H1 (cell line): ENCODE measurements around the gene OR10P1. TPM values are rescaled to one million over a fixed set of nuclear protein-coding genes. Genes with fewer than 3 reads are reported as not detected.

Experiments used
- CTCF ChIA-PET: fragments of 300-600 bp; sonication (Branson Sonifier 250); formaldehyde crosslinking; loops from one replicate; lab custom pipeline; 2021; ENCODE audit not compliant: partially characterized antibody; lab: Charles Lee
- POLR2A ChIA-PET: fragments of 300-600 bp; sonication (Branson Sonifier 250); formaldehyde crosslinking; loops from one replicate; lab custom pipeline; 2021; ENCODE audit warnings: inconsistent platforms; ENCODE audit not compliant: partially characterized antibody; lab: Charles Lee
- DNase-seq, 2 experiments: peaks; one replicate each; pipeline versions ENCODE4 v3.0.0 to v3.0.0-alpha.2; 2010 to 2022; ENCODE audit warnings: low spot score in 2 of 2, low read depth in 1 of 2, mixed read lengths in 1 of 2
- FAIRE-seq: peaks from 2 replicates; lab custom pipeline; 2011; peaks lifted over from hg19 to GRCh38; lab: Jason Lieb, UNC
- H2AFZ ChIP-seq: 2 replicates; pipeline ENCODE4 v1.8.1; 2012; ENCODE audit warnings: low read length, inconsistent platforms
- H2AK5ac ChIP-seq: 2 replicates; pipeline ENCODE4 v1.6.1; 2013; ENCODE audit warnings: low read depth, low read length
- H2BK120ac ChIP-seq: replicated peaks from 2 replicates; pipeline ENCODE3; 2013; ENCODE audit warnings: low read depth, low read length, inconsistent platforms
- H2BK12ac ChIP-seq: 2 replicates; pipeline ENCODE4 v1.6.1; 2013; ENCODE audit warnings: low read depth, low read length
- H2BK15ac ChIP-seq: 2 replicates; pipeline ENCODE4 v1.6.1; 2013; ENCODE audit warnings: low read length
- H2BK20ac ChIP-seq: 2 replicates; pipeline ENCODE4 v1.6.1; 2013; ENCODE audit warnings: low read length
- H2BK5ac ChIP-seq: 2 replicates; pipeline ENCODE4 v1.6.1; 2013; ENCODE audit warnings: low read depth, low read length
- H3K14ac ChIP-seq: 2 replicates; pipeline ENCODE4 v1.6.1; 2013; ENCODE audit warnings: inconsistent platforms; ENCODE audit not compliant: insufficient read length
- H3K18ac ChIP-seq: 2 replicates; pipeline ENCODE4 v1.6.1; 2013; ENCODE audit warnings: low read length; ENCODE audit errors: extremely low read depth
- H3K23ac ChIP-seq: 2 replicates; pipeline ENCODE4 v1.6.1; 2013; ENCODE audit warnings: inconsistent platforms; ENCODE audit not compliant: insufficient read length
- H3K23me2 ChIP-seq: 2 replicates; pipeline ENCODE4 v1.6.1; 2013; ENCODE audit warnings: low read depth, low read length
- H3K27ac ChIP-seq: 2 replicates; pipeline ENCODE4 v1.6.1; 2011; ENCODE audit warnings: low read depth, low read length, inconsistent platforms
- H3K27me3 ChIP-seq, 4 experiments: replicated peaks in 1 of 4; 1 replicate in 1 of 4; 2 replicates in 3 of 4; pipeline versions ENCODE4 v1.6.1 to v1.8.1; 2011 to 2013; ENCODE audit warnings: low read length in 3 of 4, mild to moderate bottlenecking in 3 of 4, inconsistent platforms in 2 of 4, mixed read lengths in 2 of 4, moderate library complexity in 1 of 4; ENCODE audit not compliant: control insufficient read depth in 3 of 4, insufficient read depth in 3 of 4; ENCODE audit errors: extremely low read depth in 1 of 4
- H3K36me3 ChIP-seq, 4 experiments: 2 replicates each; pipeline versions ENCODE4 v1.6.1 to v1.8.1; 2011 to 2013; ENCODE audit warnings: mild to moderate bottlenecking in 4 of 4, low read length in 3 of 4, moderate library complexity in 2 of 4, control low read depth in 1 of 4, inconsistent platforms in 1 of 4; ENCODE audit not compliant: insufficient read depth in 4 of 4, control insufficient read depth in 2 of 4
- H3K4ac ChIP-seq: replicated peaks from 2 replicates; pipeline ENCODE3; 2013; ENCODE audit warnings: low read length, low read depth, mixed read lengths, inconsistent platforms; ENCODE audit not compliant: insufficient read length
- H3K4me1 ChIP-seq, 4 experiments: replicated peaks in 1 of 4; 1 replicate in 1 of 4; 2 replicates in 3 of 4; pipeline versions ENCODE4 v1.6.1 to v1.8.1; 2011 to 2013; ENCODE audit warnings: low read length in 3 of 4, inconsistent platforms in 2 of 4, mixed read lengths in 1 of 4; ENCODE audit not compliant: insufficient read depth in 4 of 4, control insufficient read depth in 3 of 4
- H3K4me2 ChIP-seq, 2 experiments: 2 replicates each; pipeline versions ENCODE4 v1.6.1 to v1.8.1; 2011 to 2013; ENCODE audit warnings: low read depth in 2 of 2, low read length in 2 of 2, control low read depth in 1 of 2, inconsistent platforms in 1 of 2, mild to moderate bottlenecking in 1 of 2; ENCODE audit not compliant: insufficient read depth in 1 of 2
- H3K4me3 ChIP-seq, 4 experiments: fragments of 200-600, 300-600 bp in 1 of 4; sonication (generic), shearing (Covaris generic), sonication (Bioruptor Twin) in 1 of 4; 2 replicates each; pipeline versions ENCODE4 v1.5.1 to v1.8.1; 2011 to 2016; ENCODE audit warnings: low read length in 4 of 4, low read depth in 3 of 4, control low read depth in 2 of 4, inconsistent platforms in 2 of 4, mild to moderate bottlenecking in 2 of 4, mixed read lengths in 1 of 4, moderate library complexity in 1 of 4; ENCODE audit not compliant: insufficient read depth in 2 of 4; ENCODE audit errors: extremely low read depth in 1 of 4
- H3K56ac ChIP-seq: replicated peaks from 2 replicates; pipeline ENCODE3; 2013; ENCODE audit warnings: low read depth, mild to moderate bottlenecking, mixed read lengths, low read length, inconsistent platforms; ENCODE audit not compliant: insufficient read length
- H3K79me1 ChIP-seq: 2 replicates; pipeline ENCODE4 v1.6.1; 2013; ENCODE audit warnings: low read depth, low read length, control low read depth
- H3K79me2 ChIP-seq, 2 experiments: 2 replicates each; pipeline versions ENCODE4 v1.6.1 to v1.8.1; 2012 to 2013; ENCODE audit warnings: low read length in 2 of 2, mild to moderate bottlenecking in 2 of 2, inconsistent platforms in 1 of 2; ENCODE audit not compliant: insufficient read depth in 2 of 2, control insufficient read depth in 1 of 2
- H3K9ac ChIP-seq, 4 experiments: replicated peaks in 1 of 4; 1 replicate in 1 of 4; 2 replicates in 3 of 4; pipeline versions ENCODE4 v1.6.1 to v1.8.1; 2011 to 2013; ENCODE audit warnings: low read depth in 3 of 4, low read length in 3 of 4, control low read depth in 2 of 4, mild to moderate bottlenecking in 2 of 4, moderate library complexity in 2 of 4, inconsistent platforms in 1 of 4; ENCODE audit errors: extremely low read depth in 1 of 4
- H3K9me3 ChIP-seq, 2 experiments: 2 replicates each; pipeline versions ENCODE4 v1.6.1 to v1.8.1; 2012 to 2013; ENCODE audit warnings: mild to moderate bottlenecking in 2 of 2, moderate library complexity in 2 of 2, control low read depth in 1 of 2, inconsistent platforms in 1 of 2, low read depth in 1 of 2, low read length in 1 of 2, mixed read lengths in 1 of 2; ENCODE audit not compliant: insufficient read depth in 2 of 2
- H4K20me1 ChIP-seq, 2 experiments: replicated peaks in 1 of 2; 2 replicates each; pipeline versions ENCODE3 to v1.8.1; 2011 to 2013; ENCODE audit warnings: inconsistent platforms in 2 of 2, low read length in 2 of 2, mild to moderate bottlenecking in 1 of 2; ENCODE audit not compliant: insufficient read depth in 2 of 2, control insufficient read depth in 1 of 2
- H4K5ac ChIP-seq: 2 replicates; pipeline ENCODE4 v1.6.1; 2013; ENCODE audit warnings: low read length, low read depth, mixed read lengths, inconsistent platforms; ENCODE audit not compliant: insufficient read length
- H4K8ac ChIP-seq: 2 replicates; pipeline ENCODE4 v1.8.0; 2013; ENCODE audit warnings: mild to moderate bottlenecking, moderate library complexity, low read length, inconsistent platforms; ENCODE audit not compliant: insufficient read depth; ENCODE audit errors: extremely low read depth
- H4K91ac ChIP-seq: replicated peaks from 2 replicates; pipeline ENCODE3; 2013; ENCODE audit warnings: low read length, mixed read lengths, inconsistent platforms; ENCODE audit not compliant: insufficient read length
- RXRA ChIP-seq: IDR thresholded peaks from 2 replicates; pipeline ENCODE4 v1.6.1; 2011; ENCODE audit warnings: low read depth, mild to moderate bottlenecking, low read length, moderate library complexity; ENCODE audit not compliant: insufficient read depth
- SIN3A ChIP-seq, 2 experiments: IDR thresholded peaks in 1 of 2; conservative IDR thresholded peaks in 1 of 2; 2 replicates each; pipeline ENCODE4 v1.6.1; 2011 to 2012; ENCODE audit warnings: low read length in 2 of 2, improper control_type of control experiment in 1 of 2, low read depth in 1 of 2, mild to moderate bottlenecking in 1 of 2
- WGBS, 2 experiments: shearing (Covaris generic) in 1 of 2; methylation state at CpG; one replicate each; pipeline versions ENCODE4 v1.1.6 to v1.1.7; 2013 to 2015; ENCODE audit warnings: low lambda C conversion rate in 2 of 2, mixed read lengths in 2 of 2, inconsistent platforms in 1 of 2, low coverage in 1 of 2, missing lambda C conversion rate in 1 of 2; ENCODE audit not compliant: insufficient replicate concordance in 2 of 2, insufficient coverage in 1 of 2, insufficient read length in 1 of 2; ENCODE audit errors: extremely low coverage in 1 of 2, missing lambda C conversion rate in 1 of 2; 5-methylcytosine and 5-hydroxymethylcytosine counted together
- polyA plus RNA-seq, 7 experiments: library from polyadenylated mRNA; depleted of rRNA in 3 of 7; stranded (reverse) in 5 of 7; unstranded in 2 of 7; fragments of >200 nt in 5 of 7; fragments of 200-250 nt in 2 of 7; gene quantifications; 1 replicate in 5 of 7; 2 replicates in 1 of 7; 4 replicates in 1 of 7; pipeline versions ENCODE4 v1.2.1 to v1.2.3, GENCODE V29; 2011 to 2013; ENCODE audit warnings: missing spikeins in 2 of 7, mixed read lengths in 2 of 7
- total RNA-seq: library from RNA; stranded (reverse); fragmentation: NEBNext Ultra II Directional; extraction: Animal tissue kit (Norgen Biotek cat#: 25700); gene quantifications from 2 replicates; pipeline ENCODE4 v1.2.1, GENCODE V29; 2021

OR10P1 gene
- total and polyA plus RNA-seq, 2 of the 8 experiments (the other 6 are each of a cell fraction or from before 2014, with no cell fraction given), result not detected

- no peak overlapping the region for H2BK5ac ChIP-seq
- TF ChIP-seq SIN3A (conservative IDR thresholded peaks at IDR 0.05 in 1 of 2, IDR thresholded peaks at IDR 0.05 in 1 of 2; ENCODE audit: low read depth in 1 of 2, low read length in 2 of 2) (no peak), RXRA (no peak)
- no peak overlapping the region for H3K23ac ChIP-seq
- POLR2A ChIA-PET, result no interaction called here
- H2BK120ac ChIP-seq, result no peak overlapping the region
- CTCF ChIA-PET, result interaction anchor here (0.7 to 1.8 kb wide), 3 partner anchors 15 to 95 kb away, joined by 3 to 14 read pairs (median 6); no protein-coding TSS in a partner anchor
- no peak overlapping the region for H4K91ac ChIP-seq
- no peaks in the 10 kb centered on the region for H4K20me1 ChIP-seq
- H3K9me3 ChIP-seq, result no peaks in the 10 kb centered on the region; a peak in 2 of 4 replicates
- no peak overlapping the region for H2AFZ ChIP-seq
- no peak overlapping the region for H3K4me2 ChIP-seq
- H3K14ac ChIP-seq, result no peak overlapping the region
- no peak overlapping the region for H3K56ac ChIP-seq
- H3K27ac ChIP-seq, result no peak overlapping the region
- H2AK5ac ChIP-seq, result no peak overlapping the region
- no peak overlapping the region for H4K5ac ChIP-seq
- H3K4ac ChIP-seq, result no peak overlapping the region
- H4K8ac ChIP-seq, result no peak overlapping the region
- no peak for DNase-seq
- H2BK20ac ChIP-seq, result no peak overlapping the region
- H3K18ac ChIP-seq, result no peak overlapping the region
- H3K4me1 ChIP-seq, result peaks cover 0 to 4% (median 3%) of the 10 kb centered on the region in 4 experiments; a peak in 4 of 7 replicates
- H3K27me3 ChIP-seq, result no peaks in the 10 kb centered on the region
- H3K4me3 ChIP-seq, result no peak overlapping the region
- no peak overlapping the region for H2BK15ac ChIP-seq
- FAIRE-seq, result no peak
- H2BK12ac ChIP-seq, result no peak overlapping the region
- H3K79me1 ChIP-seq, result no peaks in the 10 kb centered on the region
- no peaks in the 10 kb centered on the region for H3K36me3 ChIP-seq
- H3K9ac ChIP-seq, result no peak overlapping the region
- H3K79me2 ChIP-seq, result no peaks in the 10 kb centered on the region
- WGBS, 2 experiments, result 71% methylated on average over 2 of the region's 2 CpGs; no CpG with 5 or more reads in 1 of the 2 experiments
- H3K23me2 ChIP-seq, result 0 out of 2 replicates have a peak, but pooled peaks cover 4% of the 10 kb centered on the region
Measured at GRCh38 chr12:55642267-55642666, 5.6 kb downstream of the OR10P1 start.
